Stimulated activated naive CD8-positive, alpha-beta T cell treated with anti-CD3 and anti-CD28 coated beads, Interleukin-15, Interleukin-2, amounts not matched to agents 100 U/mL and 50 U/mL, for 24 hours (primary cell): Measurements from ENCODE around the gene TBC1D8B.
"Not testable (repeated sequence)": the region's sequence is repeated elsewhere in the genome, so short reads cannot be mapped to it uniquely, and the experiment has no call there.

Experiments
- ATAC-seq: fragments of 150-1000 bp; cut with Tn5 transposase; one replicate; pipeline ENCODE4 v1.10.0; 2021
- DNase-seq: peaks from one replicate; pipeline ENCODE4 v3.0.0; 2021

The TBC1D8B gene

GRCh38 chrX:106802388-106803275 is at the start of gene TBC1D8B:
TBC1D8B (plus strand) TSS chrX:106802673; CDS start chrX:106802854, 181 bp downstream.
- ATAC-seq, result peak; percentile 75
- peak; percentile 7 for DNase-seq

DNA sequence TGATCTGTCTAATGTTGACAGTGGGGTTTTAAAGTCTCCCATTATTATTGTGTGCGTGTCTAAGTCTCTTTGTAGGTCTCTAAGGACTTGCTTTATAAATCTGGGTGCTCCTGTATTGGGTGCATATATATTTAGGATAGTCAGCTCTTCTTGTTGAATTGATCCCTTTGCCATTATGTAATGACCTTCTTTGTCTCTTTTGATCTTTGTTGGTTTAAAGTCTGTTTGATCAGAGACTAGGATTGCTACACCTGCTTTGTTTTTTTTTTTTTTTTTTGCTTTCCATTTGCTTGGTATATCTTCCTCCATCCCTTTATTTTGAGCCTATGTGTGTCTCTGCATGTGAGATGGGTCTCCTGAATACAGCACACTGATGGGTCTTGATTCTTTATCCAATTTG is 33.2 kb upstream of the TBC1D8B start:
- ATAC-seq, DNase-seq: not testable (repeated sequence)

DNA sequence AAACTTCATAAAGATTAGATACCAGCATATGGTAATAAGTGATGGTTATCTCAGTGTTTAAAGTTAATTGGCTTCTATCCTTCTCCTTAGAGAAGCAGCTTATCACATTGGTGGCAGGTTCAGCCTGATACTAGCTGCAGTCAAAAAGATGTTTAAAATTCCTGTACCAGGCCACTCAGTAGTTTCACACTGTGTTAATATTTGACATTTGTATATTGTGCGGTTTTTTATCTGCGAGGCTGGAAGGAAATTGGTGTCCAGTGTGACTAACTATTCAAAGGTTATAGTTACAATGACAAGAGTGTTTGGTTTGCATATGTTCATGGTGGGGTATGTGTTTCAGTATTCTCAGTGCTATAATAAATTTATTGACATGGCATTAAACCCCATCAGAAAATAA is 27.5 kb upstream of the TBC1D8B start:
- ATAC-seq (no peak), DNase-seq (no peak)

- ATAC-seq (no peak), DNase-seq (no peak)
Measured at GRCh38 chrX:106780264-106780663, 22.2 kb upstream of the TBC1D8B start.

- no peak for DNase-seq
- ATAC-seq, result no peak
Measured at GRCh38 chrX:106780664-106781377, 21.7 kb upstream of the TBC1D8B start.

DNA sequence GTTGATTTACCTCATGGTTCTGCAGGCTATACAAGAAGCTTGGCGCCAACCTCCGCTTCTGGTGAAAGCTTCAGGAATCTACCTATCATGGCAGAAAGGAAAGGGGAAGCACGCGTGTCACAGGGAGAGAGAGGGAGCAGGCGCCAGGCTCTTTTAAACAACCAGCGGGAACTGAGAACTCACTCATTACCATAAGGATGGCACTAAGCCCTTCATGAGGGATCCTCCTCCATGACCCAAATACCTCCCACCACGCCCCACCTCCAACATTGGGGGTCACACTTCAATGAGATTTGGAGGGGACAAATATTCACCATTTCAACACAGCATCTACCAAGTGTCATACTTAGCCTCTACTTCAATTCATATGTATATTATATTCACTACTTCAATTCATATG is 18.8 kb upstream of the TBC1D8B start:
- DNase-seq (no peak), ATAC-seq (no peak)

DNA sequence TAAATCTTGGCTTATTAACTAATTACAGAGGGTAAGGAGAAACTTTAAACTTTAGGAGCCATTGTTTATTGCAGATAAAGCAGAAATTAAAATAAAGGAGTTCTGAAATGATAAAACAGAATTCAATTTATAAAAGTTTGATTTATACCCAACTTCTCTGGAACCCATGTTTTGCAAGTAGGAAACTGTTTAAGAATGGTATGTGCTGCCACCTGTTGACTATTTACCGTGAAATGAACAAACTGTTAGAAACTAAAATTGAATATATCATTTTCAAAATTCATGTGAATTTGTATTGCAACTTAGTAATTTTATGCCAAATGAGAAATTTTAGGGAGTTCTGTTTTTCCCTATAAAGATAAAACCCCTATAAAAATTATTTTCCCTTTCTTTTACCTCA is 11.0 kb upstream of the TBC1D8B start:
- ATAC-seq (no peak), DNase-seq (no peak)

GRCh38 chrX:106802063-106802387 is 448 bp upstream of the TBC1D8B start:
- ATAC-seq, result no peak
- DNase-seq, result no peak

GRCh38 chrX:106811131-106811910 is 8.8 kb downstream of the TBC1D8B start:
- DNase-seq, result no peak
- ATAC-seq, result no peak

DNA sequence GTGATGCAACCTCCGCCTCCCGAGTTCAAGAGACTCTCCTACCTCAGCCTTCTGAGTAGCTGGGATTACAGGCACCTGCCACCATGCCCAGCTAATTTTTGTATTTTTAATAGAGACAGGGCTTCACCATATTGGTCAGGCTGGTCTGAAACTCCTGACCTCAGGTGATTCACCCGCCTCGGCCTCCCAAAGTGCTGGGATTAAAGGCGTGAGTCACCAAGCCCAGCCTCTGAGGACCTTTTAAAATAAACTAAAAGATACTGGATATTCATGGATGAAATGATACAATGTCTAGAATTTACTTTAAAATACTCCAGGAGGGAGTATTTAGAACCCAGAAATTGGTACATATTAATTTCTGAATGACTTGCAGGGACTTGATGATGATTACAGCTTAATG is 10.5 kb downstream of the TBC1D8B start:
- ATAC-seq, DNase-seq: not testable (repeated sequence)

DNA sequence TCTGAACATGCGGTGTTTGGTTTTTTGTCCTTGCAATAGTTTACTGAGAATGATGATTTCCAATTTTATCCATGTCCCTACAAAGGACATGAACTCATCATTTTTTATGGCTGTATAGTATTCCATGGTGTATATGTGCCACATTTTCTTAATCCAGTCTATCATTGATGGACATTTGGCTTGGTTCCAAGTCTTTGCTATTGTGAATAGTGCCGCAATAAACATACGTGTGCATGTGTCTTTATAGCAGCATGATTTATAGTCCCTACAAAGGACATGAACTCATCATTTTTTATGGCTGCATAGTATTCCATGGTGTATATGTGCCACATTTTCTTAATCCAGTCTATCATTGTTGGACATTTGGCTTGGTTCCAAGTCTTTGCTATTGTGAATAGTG is 11.6 kb downstream of the TBC1D8B start:
- DNase-seq, ATAC-seq: not testable (repeated sequence)

DNA sequence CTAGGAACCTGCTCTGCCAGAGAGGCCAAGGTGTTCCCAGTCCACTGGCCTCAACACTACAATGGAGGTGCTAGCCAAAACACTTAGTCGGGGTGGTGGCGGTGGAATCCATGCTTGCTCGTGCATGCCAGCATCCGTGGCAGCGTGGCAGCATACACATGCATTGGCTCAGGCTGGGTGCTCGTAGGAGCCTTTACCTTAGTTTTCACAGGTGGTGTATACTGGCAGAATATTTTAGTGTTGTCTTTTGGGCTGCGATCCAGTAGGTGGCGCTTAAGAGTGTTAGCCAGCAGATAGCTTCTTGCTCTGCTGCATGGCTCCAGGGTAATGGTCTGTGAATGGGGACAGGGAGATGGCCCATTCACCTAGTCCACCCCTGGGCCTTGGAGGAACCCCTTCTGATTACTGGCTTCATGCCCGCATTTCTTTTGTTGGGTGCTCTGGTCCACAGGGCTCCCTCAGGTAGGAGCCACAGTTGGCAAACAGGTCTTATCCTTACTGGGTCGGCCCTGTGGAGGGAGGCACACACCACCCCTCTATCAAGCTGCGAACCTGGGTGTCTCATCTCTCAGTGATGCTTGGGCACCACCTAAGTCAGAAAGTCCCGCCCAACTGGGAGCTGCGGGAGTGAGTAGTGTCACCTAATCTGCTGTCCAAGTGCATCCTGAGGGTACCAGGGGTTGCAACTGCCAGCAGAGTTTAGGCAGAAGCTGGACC is 60.7 kb downstream of the TBC1D8B start:
- DNase-seq, result peak; percentile 9
- ATAC-seq, result no peak

DNA sequence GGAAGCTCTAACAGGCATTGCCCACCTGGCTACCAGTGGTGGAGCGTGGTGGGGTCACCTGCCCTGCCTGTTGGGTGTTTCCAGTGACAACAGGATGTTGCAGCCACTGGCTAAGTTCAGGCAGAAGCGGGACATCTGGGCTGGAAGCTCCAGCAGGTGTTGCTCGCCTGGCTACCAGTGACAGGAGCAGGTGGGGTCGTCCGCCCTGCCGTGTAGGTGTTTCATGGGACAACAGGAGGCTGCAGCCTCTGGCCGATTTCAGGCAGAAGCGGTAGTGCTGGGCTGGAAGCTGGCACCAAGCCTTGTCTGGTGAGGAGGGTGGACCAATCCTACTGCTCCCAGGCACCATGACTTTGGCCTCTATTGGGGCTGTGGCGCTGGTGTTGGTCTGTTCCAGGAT is 61.2 kb downstream of the TBC1D8B start:
- DNase-seq (no peak), ATAC-seq (no peak)

GRCh38 chrX:106872796-106873195 is 70.3 kb downstream of the TBC1D8B start:
- not testable (repeated sequence) for DNase-seq, ATAC-seq

DNA sequence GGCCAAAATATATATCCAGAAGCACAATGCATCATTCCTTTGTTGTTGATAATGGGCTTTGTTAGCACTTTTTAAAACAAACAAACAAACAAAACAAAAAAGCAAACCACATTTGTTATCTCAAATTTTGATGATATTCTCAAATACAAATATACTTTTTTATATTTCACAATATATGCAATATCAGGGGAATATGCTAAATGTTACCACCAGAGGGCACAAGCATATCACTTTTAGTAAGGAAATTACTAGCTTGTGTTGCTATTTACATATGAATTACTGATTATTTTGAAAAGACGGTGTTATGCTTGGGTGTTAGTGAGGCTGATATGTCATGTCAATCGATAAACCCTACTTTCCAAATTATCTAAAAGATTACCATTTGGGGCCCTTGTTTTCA is 71.6 kb downstream of the TBC1D8B start:
- ATAC-seq, result no peak
- DNase-seq, result no peak

- no peak for ATAC-seq
- no peak for DNase-seq
Measured at GRCh38 chrX:106875151-106875550, 72.7 kb downstream of the TBC1D8B start.

GRCh38 chrX:106889468-106889867 is 87.0 kb downstream of the TBC1D8B start:
- DNase-seq (no peak), ATAC-seq (no peak)

- DNase-seq (no peak), ATAC-seq (no peak)
Measured at GRCh38 chrX:106891762-106892460, 89.4 kb downstream of the TBC1D8B start.

DNA sequence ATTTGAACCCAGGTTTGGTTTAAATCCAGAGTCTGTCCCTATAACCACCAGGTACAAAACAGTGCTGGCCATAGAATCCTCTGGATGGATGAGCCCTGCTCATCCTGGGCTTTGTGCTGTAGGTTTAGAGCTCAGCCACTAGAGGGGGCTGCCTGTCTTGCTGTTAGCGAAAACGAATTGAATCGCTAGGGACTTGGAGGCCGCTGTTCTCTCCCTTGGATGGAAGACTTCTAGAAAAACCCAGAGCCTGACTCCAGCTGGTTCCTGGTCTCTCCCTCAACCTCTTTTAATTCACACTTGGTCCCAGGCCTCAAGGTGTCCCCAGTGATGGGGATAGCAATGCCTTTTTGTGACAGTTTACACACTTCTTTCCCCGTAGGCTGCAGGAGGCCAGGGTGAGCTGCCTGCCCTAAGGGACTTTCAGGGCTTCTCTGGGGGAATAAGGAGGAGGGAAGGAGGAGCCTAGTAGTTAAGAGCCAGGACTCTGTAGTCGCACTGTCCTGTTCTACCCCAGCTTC is 92.0 kb downstream of the TBC1D8B start:
- ATAC-seq (no peak), DNase-seq (peak; percentile 46)

DNA sequence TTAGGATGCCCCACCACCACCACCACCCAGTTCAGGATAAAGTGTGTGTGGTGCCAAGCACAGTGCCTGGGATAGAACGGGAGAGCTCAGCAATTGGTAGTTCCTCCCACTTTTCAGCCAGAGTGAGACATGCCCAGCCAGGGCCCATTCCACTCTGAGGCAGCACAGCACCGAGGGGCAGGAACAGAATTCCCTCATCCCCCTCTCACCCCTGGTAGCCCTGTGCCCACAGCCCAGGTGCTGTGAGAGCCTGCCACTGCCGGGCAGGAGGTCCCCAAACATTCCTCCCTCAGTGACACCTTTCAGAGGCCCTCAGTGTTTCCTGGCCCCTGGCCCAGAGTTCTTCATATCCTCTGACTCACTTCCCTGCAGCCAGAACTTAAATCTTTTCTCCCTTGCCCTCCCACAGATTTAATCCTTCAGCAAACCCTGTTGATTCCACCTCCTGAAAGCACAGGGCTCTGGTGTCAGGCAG is 92.5 kb downstream of the TBC1D8B start:
- ATAC-seq, result no peak
- no peak for DNase-seq

- DNase-seq (no peak), ATAC-seq (no peak)
Measured at GRCh38 chrX:106897259-106897658, 94.8 kb downstream of the TBC1D8B start.
